ENCODE data around the gene ZNF561. TPM values are rescaled to one million over a fixed set of nuclear protein-coding genes. Genes with fewer than 3 reads are reported as not detected.

The ZNF561 gene
- total RNA-seq, 4 donors from 2014 or later, result 20.6 to 50.5 (median 28.5) TPM

DNA sequence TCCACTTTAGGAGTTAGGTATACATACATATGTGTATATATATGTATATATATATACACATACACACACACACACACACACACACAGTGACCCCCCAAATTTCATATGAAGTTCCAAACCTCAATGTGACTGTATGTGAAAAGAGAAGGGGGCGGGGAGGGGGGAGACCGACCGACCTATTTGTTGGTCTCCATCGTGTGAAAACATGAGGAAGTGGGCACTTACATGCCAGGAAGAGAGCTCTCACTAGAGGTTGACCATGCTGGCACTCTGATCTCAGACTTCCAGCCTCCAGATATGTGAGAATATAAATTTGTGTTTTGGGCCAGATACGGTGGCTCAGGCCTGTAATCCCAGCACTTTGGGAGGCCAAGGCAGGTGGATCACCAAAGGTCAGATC, 29.3 kb upstream of the ZNF561 start:
- no peaks in the 10 kb centered on the region for H3K4me1 ChIP-seq
- no peak overlapping the region for H3K4me3 ChIP-seq
- TF ChIP-seq EP300 (IDR thresholded peaks at IDR 0.05) (no peak), POLR2A (IDR thresholded peaks at IDR 0.05) (no peak), POLR2AphosphoS5 (IDR thresholded peaks at IDR 0.05) (no peak)
- TF ChIP-seq, protein P1, sequence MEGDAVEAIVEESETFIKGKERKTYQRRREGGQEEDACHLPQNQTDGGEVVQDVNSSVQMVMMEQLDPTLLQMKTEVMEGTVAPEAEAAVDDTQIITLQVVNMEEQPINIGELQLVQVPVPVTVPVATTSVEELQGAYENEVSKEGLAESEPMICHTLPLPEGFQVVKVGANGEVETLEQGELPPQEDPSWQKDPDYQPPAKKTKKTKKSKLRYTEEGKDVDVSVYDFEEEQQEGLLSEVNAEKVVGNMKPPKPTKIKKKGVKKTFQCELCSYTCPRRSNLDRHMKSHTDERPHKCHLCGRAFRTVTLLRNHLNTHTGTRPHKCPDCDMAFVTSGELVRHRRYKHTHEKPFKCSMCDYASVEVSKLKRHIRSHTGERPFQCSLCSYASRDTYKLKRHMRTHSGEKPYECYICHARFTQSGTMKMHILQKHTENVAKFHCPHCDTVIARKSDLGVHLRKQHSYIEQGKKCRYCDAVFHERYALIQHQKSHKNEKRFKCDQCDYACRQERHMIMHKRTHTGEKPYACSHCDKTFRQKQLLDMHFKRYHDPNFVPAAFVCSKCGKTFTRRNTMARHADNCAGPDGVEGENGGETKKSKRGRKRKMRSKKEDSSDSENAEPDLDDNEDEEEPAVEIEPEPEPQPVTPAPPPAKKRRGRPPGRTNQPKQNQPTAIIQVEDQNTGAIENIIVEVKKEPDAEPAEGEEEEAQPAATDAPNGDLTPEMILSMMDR (IDR thresholded peaks at IDR 0.05), result no peak
- H3K9me3 ChIP-seq, result peaks cover 0 to 38% (median 0%) of the 10 kb centered on the region in 3 donors
- no peak for ATAC-seq
- WGBS, 2 donors (ENCODE audit: low coverage in 1 of 2), result 91 to 100% methylated on average over 3 to 5 of the region's 5 CpGs
- peaks cover 19 to 96% of the 10 kb centered on the region in 2 donors for H3K36me3 ChIP-seq
- no peak overlapping the region for H3K27ac ChIP-seq
- H3K27me3 ChIP-seq, result no peaks in the 10 kb centered on the region

DNA sequence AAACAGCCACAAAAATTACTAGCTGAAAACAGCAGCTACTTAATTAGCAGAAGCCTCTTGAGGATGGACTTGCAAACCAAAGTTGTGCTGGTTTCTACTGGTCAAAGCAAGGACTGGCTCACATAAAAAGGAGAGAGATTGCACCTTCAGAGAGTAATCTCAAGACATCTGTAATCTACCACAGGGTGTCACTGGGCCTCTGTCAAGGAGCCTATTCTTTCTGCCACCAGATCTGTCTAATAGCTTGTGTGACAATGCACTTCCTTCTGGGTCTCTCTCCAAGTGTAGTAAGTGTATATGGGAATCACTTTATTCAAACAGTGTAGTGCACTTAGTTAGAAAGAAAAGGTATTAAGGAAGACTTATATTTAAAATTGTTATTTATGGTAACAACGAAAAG, 24.4 kb upstream of the ZNF561 start:
- no peak for ATAC-seq
- H3K27me3 ChIP-seq, result no peaks in the 10 kb centered on the region
- H3K9me3 ChIP-seq, result no peaks in the 10 kb centered on the region
- WGBS, 2 donors (ENCODE audit: low coverage in 1 of 2), result 67 to 100% methylated on average over 1 of the region's 1 CpG
- H3K36me3 ChIP-seq, result peaks cover 0 to 80% of the 10 kb centered on the region in 2 donors
- TF ChIP-seq EP300 (IDR thresholded peaks at IDR 0.05) (no peak), POLR2A (IDR thresholded peaks at IDR 0.05) (no peak), POLR2AphosphoS5 (IDR thresholded peaks at IDR 0.05) (no peak)
- TF ChIP-seq, protein P1 (IDR thresholded peaks at IDR 0.05), result no peak
- no peak overlapping the region for H3K4me3 ChIP-seq
- H3K27ac ChIP-seq, result no peak overlapping the region
- no peaks in the 10 kb centered on the region for H3K4me1 ChIP-seq

DNA sequence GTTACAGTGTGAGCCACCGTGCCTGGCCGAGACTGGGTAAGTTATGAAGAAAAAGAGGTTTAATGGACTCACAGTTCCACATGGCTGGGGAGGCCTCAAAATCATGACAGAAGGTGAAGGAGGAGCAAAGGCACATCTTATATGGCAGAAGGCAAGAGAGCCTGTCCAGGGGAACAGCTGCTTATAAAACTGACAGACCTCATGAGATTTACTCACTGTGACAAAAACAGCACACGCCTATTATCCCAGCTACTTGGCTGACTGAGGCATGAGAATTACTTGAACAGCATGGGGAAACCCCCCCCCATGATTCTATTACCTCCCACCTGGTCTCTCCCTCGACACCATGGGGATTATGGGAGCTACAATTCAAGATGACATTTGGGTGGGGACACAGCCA, 23.4 kb upstream of the ZNF561 start:
- H3K27ac ChIP-seq, result no peak overlapping the region

DNA sequence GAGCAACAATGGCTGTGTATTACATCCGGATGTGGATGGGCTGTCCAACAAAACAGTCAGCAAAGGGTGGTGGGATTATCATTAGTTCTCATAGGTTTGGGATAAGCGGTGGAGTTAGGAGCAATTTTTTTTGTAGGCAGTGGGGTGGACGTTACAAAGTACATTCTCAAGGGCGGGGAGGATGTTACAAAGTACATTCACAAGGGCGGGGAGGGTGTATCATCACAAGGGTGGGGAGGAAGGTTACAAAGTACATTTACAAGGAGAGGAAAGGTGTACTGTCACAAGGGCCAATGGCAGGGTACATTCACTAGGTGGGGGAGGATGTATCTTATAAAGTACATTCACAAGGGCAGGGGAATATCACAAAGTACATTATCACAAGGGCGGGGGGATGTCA, 20.8 kb upstream of the ZNF561 start:
- H3K4me3 ChIP-seq, result no peak overlapping the region
- no peak for ATAC-seq
- no peak overlapping the region for H3K27ac ChIP-seq
- WGBS, 2 donors (ENCODE audit: low coverage in 1 of 2), result 70 to 84% methylated on average over 2 to 6 of the region's 6 CpGs
- H3K36me3 ChIP-seq, result peaks cover 0 to 54% of the 10 kb centered on the region in 2 donors
- no peaks in the 10 kb centered on the region for H3K4me1 ChIP-seq
- TF ChIP-seq, protein P1 (IDR thresholded peaks at IDR 0.05), result no peak
- TF ChIP-seq POLR2AphosphoS5 (IDR thresholded peaks at IDR 0.05), result no peak
- TF ChIP-seq EP300 (IDR thresholded peaks at IDR 0.05), result no peak
- TF ChIP-seq POLR2A (IDR thresholded peaks at IDR 0.05), result no peak
- H3K27me3 ChIP-seq, result no peaks in the 10 kb centered on the region
- no peaks in the 10 kb centered on the region for H3K9me3 ChIP-seq

More for the DNA sequence above, 23.4 kb upstream of the ZNF561 start:
- Histone ChIP-seq H3K4me3 (no peak overlapping the region), H3K27me3 (no peaks in the 10 kb centered on the region), H3K4me1 (no peaks in the 10 kb centered on the region), H3K9me3 (no peaks in the 10 kb centered on the region), H3K36me3 (peaks cover 0 to 77% of the 10 kb centered on the region in 2 donors)
- ATAC-seq, result no peak
- TF ChIP-seq POLR2A (IDR thresholded peaks at IDR 0.05), result no peak
- TF ChIP-seq EP300 (IDR thresholded peaks at IDR 0.05), result no peak
- TF ChIP-seq, protein P1 (IDR thresholded peaks at IDR 0.05), result no peak
- no peak for TF ChIP-seq POLR2AphosphoS5 (IDR thresholded peaks at IDR 0.05)
- WGBS, 2 donors (ENCODE audit: low coverage in 1 of 2), result 90 to 95% methylated on average over 3 to 4 of the region's 4 CpGs

DNA sequence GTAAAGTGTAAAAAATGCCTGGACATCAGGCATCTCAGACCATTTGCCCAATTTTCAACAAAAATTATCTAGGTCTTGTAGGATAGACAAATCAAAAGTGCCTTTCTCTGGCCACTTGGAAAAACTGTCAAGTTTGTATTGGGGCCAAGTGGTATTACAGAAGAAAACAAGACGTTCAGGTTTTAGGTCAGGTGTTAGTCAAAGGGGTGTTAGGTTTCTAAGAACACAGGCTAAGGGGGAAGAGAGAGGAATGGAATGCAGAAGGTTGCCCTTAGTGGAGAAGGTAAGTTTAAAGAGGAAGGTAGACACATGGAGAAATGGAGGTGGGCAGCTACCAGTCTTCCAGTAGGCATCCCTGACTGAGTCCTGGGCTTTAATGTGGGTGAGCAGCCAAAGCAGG, 19.9 kb upstream of the ZNF561 start:
- H3K4me3 ChIP-seq, result no peak overlapping the region
- H3K36me3 ChIP-seq, result peaks cover 0 to 56% of the 10 kb centered on the region in 2 donors
- no peaks in the 10 kb centered on the region for H3K4me1 ChIP-seq
- no peaks in the 10 kb centered on the region for H3K9me3 ChIP-seq
- no peak for TF ChIP-seq POLR2AphosphoS5 (IDR thresholded peaks at IDR 0.05)
- TF ChIP-seq, protein P1 (IDR thresholded peaks at IDR 0.05), result no peak
- 33 to 54% methylated on average over 1 of the region's 1 CpG for WGBS, 2 donors (ENCODE audit: low coverage in 1 of 2)
- no peaks in the 10 kb centered on the region for H3K27me3 ChIP-seq
- no peak for ATAC-seq
- no peak overlapping the region for H3K27ac ChIP-seq

Measured in gastroesophageal sphincter (tissue), 4 donors.